ENCODE results near the gene HOXD11. TPM values are rescaled to one million over a fixed set of nuclear protein-coding genes. Genes with fewer than 3 reads are reported as not detected.

HOXD11 gene
- total and polyA plus RNA-seq, 7 donors, result not detected

GRCh38 chr2:176068419-176068832 lies 38.7 kb upstream of the HOXD11 start:
- Histone ChIP-seq H3K9me3 (no peaks in the 10 kb centered on the region), H3K4me3 (peak overlapping the region; percentile 61), H3K27ac (no peak overlapping the region), H3K36me3 (ENCODE audit: insufficient read depth in 1 of 2, low read depth in 1 of 2) (no peaks in the 10 kb centered on the region), H3K27me3 (ENCODE audit: insufficient read depth in 3 of 3, low read length in 2 of 3) (peaks cover 0 to 87% (median 40%) of the 10 kb centered on the region in 3 donors), H3K4me1 (peaks cover 17% of the 10 kb centered on the region)
- DNase-seq (no peak), ATAC-seq (peak in 3 of 4 donors; percentile 17 to 28 (median 27))
- WGBS, 3 donors, result 6 to 12% (median 11%) methylated on average over 30 of the region's 30 CpGs
- TF ChIP-seq CTCF (IDR thresholded peaks at IDR 0.05), result no peak
- intact Hi-C loops (cut with DNase I), result no loop called here

GRCh38 chr2:176071330-176072291 lies 35.5 kb upstream of the HOXD11 start:
- Histone ChIP-seq H3K9me3 (no peaks in the 10 kb centered on the region), H3K27ac (no peak overlapping the region), H3K4me3 (no peak overlapping the region), H3K36me3 (ENCODE audit: insufficient read depth in 1 of 2, low read depth in 1 of 2) (no peaks in the 10 kb centered on the region), H3K4me1 (peaks cover 17% of the 10 kb centered on the region), H3K27me3 (ENCODE audit: insufficient read depth in 3 of 3, low read length in 2 of 3) (peaks cover 8 to 100% (median 49%) of the 10 kb centered on the region in 3 donors)
- intact Hi-C loops (cut with DNase I), result no loop called here
- no peak for TF ChIP-seq CTCF (IDR thresholded peaks at IDR 0.05)
- DNase-seq, result no peak
- WGBS, 3 donors, result 16 to 26% (median 22%) methylated on average over 43 to 58 of the region's 58 CpGs
- no peak for ATAC-seq

GRCh38 chr2:176072292-176072669 lies 34.8 kb upstream of the HOXD11 start:
- H3K4me3 ChIP-seq, result no peak overlapping the region
- DNase-seq (no peak), ATAC-seq (no peak)
- no peak overlapping the region for H3K27ac ChIP-seq
- 47 to 61% (median 49%) methylated on average over 5 of the region's 5 CpGs for WGBS, 3 donors
- no peak for TF ChIP-seq CTCF (IDR thresholded peaks at IDR 0.05)
- intact Hi-C loops (cut with DNase I), result no loop called here
- no peaks in the 10 kb centered on the region for H3K9me3 ChIP-seq
- peaks cover 8 to 100% (median 46%) of the 10 kb centered on the region in 3 donors for H3K27me3 ChIP-seq (ENCODE audit: insufficient read depth in 3 of 3, low read length in 2 of 3)
- H3K4me1 ChIP-seq, result peaks cover 11% of the 10 kb centered on the region
- no peaks in the 10 kb centered on the region for H3K36me3 ChIP-seq (ENCODE audit: insufficient read depth in 1 of 2, low read depth in 1 of 2)

- no peak overlapping the region for H3K27ac ChIP-seq
- peaks cover 4% of the 10 kb centered on the region for H3K4me1 ChIP-seq
- no peak overlapping the region for H3K4me3 ChIP-seq
- peaks cover 9 to 100% (median 38%) of the 10 kb centered on the region in 3 donors for H3K27me3 ChIP-seq (ENCODE audit: insufficient read depth in 3 of 3, low read length in 2 of 3)
- 8 to 11% (median 10%) methylated on average over 29 of the region's 29 CpGs for WGBS, 3 donors
- intact Hi-C loops (cut with DNase I), result no loop called here
- DNase-seq (no peak), ATAC-seq (peak in 1 of 4 donors; percentile 49)
- no peak for TF ChIP-seq CTCF (IDR thresholded peaks at IDR 0.05)
- no peaks in the 10 kb centered on the region for H3K9me3 ChIP-seq
- H3K36me3 ChIP-seq (ENCODE audit: insufficient read depth in 1 of 2, low read depth in 1 of 2), result no peaks in the 10 kb centered on the region
Measured at GRCh38 chr2:176072951-176073904, 33.9 kb upstream of the HOXD11 start.

Data from psoas muscle (tissue), 8 donors.